ENCODE data around the gene CUL5.

CUL5 gene

GRCh38 chr11:107991868-107992414 is 16.8 kb upstream of the CUL5 start:
- Histone ChIP-seq H3K4me3 (no peak overlapping the region), H3K4me2 (no peak overlapping the region), H4K20me1 (no peaks in the 10 kb centered on the region), H3K9me3 (replicated peaks in 1 of 11) (peaks cover 0 to 12% (median 4%) of the 10 kb centered on the region in 11 experiments; a peak in 9 of 22 replicates), H3K4me1 (peaks cover 0 to 12% (median 0%) of the 10 kb centered on the region in 10 experiments; a peak in 8 of 20 replicates), H3K27me3 (no peaks in the 10 kb centered on the region), H3K9ac (no peak overlapping the region), H3K36me3 (no peaks in the 10 kb centered on the region), H3K27ac (no peak overlapping the region)
- TF ChIP-seq Cebpa-rat (IDR thresholded peaks at IDR 0.05): no peak

GRCh38 chr11:107996006-107996776 is 12.5 kb upstream of the CUL5 start:
- Histone ChIP-seq H3K27ac (no peak overlapping the region), H4K20me1 (no peaks in the 10 kb centered on the region), H3K36me3 (no peaks in the 10 kb centered on the region), H3K27me3 (no peaks in the 10 kb centered on the region), H3K9me3 (replicated peaks in 1 of 11) (peaks cover 0 to 12% (median 4%) of the 10 kb centered on the region in 11 experiments; a peak in 9 of 22 replicates), H3K4me3 (no peak overlapping the region), H3K4me1 (no peaks in the 10 kb centered on the region), H3K4me2 (no peak overlapping the region), H3K9ac (no peak overlapping the region)
- no peak for TF ChIP-seq Cebpa-rat (IDR thresholded peaks at IDR 0.05)

GRCh38 chr11:107998761-107999160 is 9.9 kb upstream of the CUL5 start:
- H3K36me3 ChIP-seq: no peaks in the 10 kb centered on the region
- TF ChIP-seq Cebpa-rat (IDR thresholded peaks at IDR 0.05): no peak
- no peaks in the 10 kb centered on the region for H4K20me1 ChIP-seq

GRCh38 chr11:107999759-108000455 is 8.8 kb upstream of the CUL5 start:
- Histone ChIP-seq H3K27ac (no peak overlapping the region), H3K9ac (no peak overlapping the region), H3K36me3 (no peaks in the 10 kb centered on the region), H3K27me3 (no peaks in the 10 kb centered on the region), H3K4me1 (no peaks in the 10 kb centered on the region), H3K9me3 (replicated peaks in 1 of 11) (peaks cover 0 to 12% (median 4%) of the 10 kb centered on the region in 11 experiments; a peak in 9 of 22 replicates), H4K20me1 (no peaks in the 10 kb centered on the region), H3K4me2 (no peak overlapping the region), H3K4me3 (no peak overlapping the region)
- no peak for TF ChIP-seq Cebpa-rat (IDR thresholded peaks at IDR 0.05)

More at GRCh38 chr11:107998761-107999160, 9.9 kb upstream of the CUL5 start:
- Histone ChIP-seq H3K4me3 (no peak overlapping the region), H3K9me3 (replicated peaks in 1 of 11) (peaks cover 0 to 12% (median 4%) of the 10 kb centered on the region in 11 experiments; a peak in 9 of 22 replicates), H3K27ac (no peak overlapping the region), H3K4me2 (no peak overlapping the region), H3K27me3 (no peaks in the 10 kb centered on the region), H3K9ac (no peak overlapping the region), H3K4me1 (no peaks in the 10 kb centered on the region)

GRCh38 chr11:108002476-108002875 is 6.2 kb upstream of the CUL5 start:
- Histone ChIP-seq H4K20me1 (no peaks in the 10 kb centered on the region), H3K9ac (no peak overlapping the region), H3K4me1 (no peaks in the 10 kb centered on the region), H3K4me3 (no peak overlapping the region), H3K27me3 (no peaks in the 10 kb centered on the region), H3K9me3 (replicated peaks in 1 of 11) (no peaks in the 10 kb centered on the region), H3K4me2 (no peak overlapping the region), H3K36me3 (no peaks in the 10 kb centered on the region), H3K27ac (no peak overlapping the region)
- no peak for TF ChIP-seq Cebpa-rat (IDR thresholded peaks at IDR 0.05)

GRCh38 chr11:108003623-108004022 is 5.1 kb upstream of the CUL5 start:
- Histone ChIP-seq H3K27ac (no peak overlapping the region), H3K4me1 (peaks cover 0 to 6% (median 0%) of the 10 kb centered on the region in 10 experiments; a peak in 4 of 20 replicates), H3K4me2 (no peak overlapping the region), H3K9ac (no peak overlapping the region), H3K27me3 (no peaks in the 10 kb centered on the region), H3K36me3 (no peaks in the 10 kb centered on the region), H4K20me1 (no peaks in the 10 kb centered on the region), H3K9me3 (replicated peaks in 1 of 11) (no peaks in the 10 kb centered on the region), H3K4me3 (no peak overlapping the region)
- TF ChIP-seq Cebpa-rat (IDR thresholded peaks at IDR 0.05): no peak

GRCh38 chr11:108007819-108008218 is 879 bp upstream of the CUL5 start:
- Histone ChIP-seq H3K27ac (no peak overlapping the region), H3K9me3 (replicated peaks in 1 of 11) (no peaks in the 10 kb centered on the region), H4K20me1 (peaks cover 14 to 36% (median 29%) of the 10 kb centered on the region in 11 experiments; a peak in 19 of 22 replicates), H3K9ac (no peak overlapping the region), H3K27me3 (no peaks in the 10 kb centered on the region), H3K36me3 (peaks cover 0 to 25% (median 4%) of the 10 kb centered on the region in 11 experiments; a peak in 4 of 22 replicates), H3K4me2 (peak overlapping the region in 4 of 11 experiments; percentile 56 to 92 (median 70); a peak in 3 of 22 replicates), H3K4me1 (peaks cover 24 to 32% (median 28%) of the 10 kb centered on the region in 10 experiments), H3K4me3 (no peak overlapping the region)
- TF ChIP-seq Cebpa-rat (IDR thresholded peaks at IDR 0.05): no peak

GRCh38 chr11:108009497-108010370 is 1.0 kb downstream of the CUL5 start:
- H3K9me3 ChIP-seq (replicated peaks in 1 of 11): no peaks in the 10 kb centered on the region
- H3K4me3 ChIP-seq: peak overlapping the region; percentile 79 to 99 (median 90)
- TF ChIP-seq Cebpa-rat (IDR thresholded peaks at IDR 0.05): no peak
- no peaks in the 10 kb centered on the region for H3K27me3 ChIP-seq
- peak overlapping the region; percentile 96 to 100 (median 98) for H3K9ac ChIP-seq
- H3K4me2 ChIP-seq: peak overlapping the region; percentile 63 to 95 (median 85)
- H3K4me1 ChIP-seq: peaks cover 24 to 49% (median 34%) of the 10 kb centered on the region in 10 experiments
- H3K36me3 ChIP-seq: peaks cover 0 to 44% (median 20%) of the 10 kb centered on the region in 11 experiments; a peak in 17 of 22 replicates
- H3K27ac ChIP-seq: peak overlapping the region; percentile 97 to 100 (median 98)
- peaks cover 34 to 55% (median 48%) of the 10 kb centered on the region in 11 experiments; a peak in 20 of 22 replicates for H4K20me1 ChIP-seq

Data from BLaER1 treated with 17β-estradiol and CSF1 and Interleukin-3, amounts not matched to agents 10 nM and 100 nM (cell line).